GM13976 (cell line): Measurements from ENCODE around the gene FOXP1.
"Not testable (repeated sequence)": the region's sequence is repeated elsewhere in the genome, so short reads cannot be mapped to it uniquely, and the experiment has no call there.

Experiments
- DNase-seq: peaks from one replicate; pipeline ENCODE4 v3.0.0; 2012; ENCODE audit warnings: low spot score
- in situ Hi-C: fragments of 300-500 bp; cut with MboI; formaldehyde crosslinking; loops from one replicate; pipeline ENCODE4 v1.12.0; 2022; ENCODE audit warnings: low sequenced_read_pairs, mixed read lengths, inconsistent platforms; ENCODE audit not compliant: unreplicated experiment
- TF ChIP-seq, protein P1 (sequence below): IDR thresholded peaks from 2 replicates; pipeline ENCODE4 v1.5.1; 2012; ENCODE audit warnings: borderline replicate concordance, mild to moderate bottlenecking; ENCODE audit not compliant: insufficient read depth; ENCODE audit errors: extremely low read depth, missing control alignments, control extremely low read depth

Gene FOXP1

DNA sequence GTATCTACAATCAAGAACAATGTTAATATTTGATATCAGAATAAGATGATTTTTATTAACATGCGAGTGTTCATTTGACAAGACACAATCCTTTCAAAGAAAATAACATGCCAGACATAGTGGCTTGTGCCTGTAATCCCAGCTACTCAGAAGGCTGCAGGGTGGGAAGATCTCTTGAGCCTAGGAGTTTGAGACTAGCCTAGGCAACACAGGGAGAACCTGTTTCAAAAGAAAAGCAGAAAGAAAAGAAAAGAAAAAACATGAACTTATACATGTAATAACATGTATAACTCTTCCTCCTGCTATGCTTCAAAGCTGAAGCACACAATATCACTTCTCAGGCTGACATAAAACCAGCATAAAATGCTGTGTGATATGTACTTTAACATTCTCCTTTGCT, 253.7 kb downstream of the FOXP1 start:
- in situ Hi-C loops: no loop called here
- TF ChIP-seq, protein P1, sequence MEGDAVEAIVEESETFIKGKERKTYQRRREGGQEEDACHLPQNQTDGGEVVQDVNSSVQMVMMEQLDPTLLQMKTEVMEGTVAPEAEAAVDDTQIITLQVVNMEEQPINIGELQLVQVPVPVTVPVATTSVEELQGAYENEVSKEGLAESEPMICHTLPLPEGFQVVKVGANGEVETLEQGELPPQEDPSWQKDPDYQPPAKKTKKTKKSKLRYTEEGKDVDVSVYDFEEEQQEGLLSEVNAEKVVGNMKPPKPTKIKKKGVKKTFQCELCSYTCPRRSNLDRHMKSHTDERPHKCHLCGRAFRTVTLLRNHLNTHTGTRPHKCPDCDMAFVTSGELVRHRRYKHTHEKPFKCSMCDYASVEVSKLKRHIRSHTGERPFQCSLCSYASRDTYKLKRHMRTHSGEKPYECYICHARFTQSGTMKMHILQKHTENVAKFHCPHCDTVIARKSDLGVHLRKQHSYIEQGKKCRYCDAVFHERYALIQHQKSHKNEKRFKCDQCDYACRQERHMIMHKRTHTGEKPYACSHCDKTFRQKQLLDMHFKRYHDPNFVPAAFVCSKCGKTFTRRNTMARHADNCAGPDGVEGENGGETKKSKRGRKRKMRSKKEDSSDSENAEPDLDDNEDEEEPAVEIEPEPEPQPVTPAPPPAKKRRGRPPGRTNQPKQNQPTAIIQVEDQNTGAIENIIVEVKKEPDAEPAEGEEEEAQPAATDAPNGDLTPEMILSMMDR: no peak
- DNase-seq: no peak

GRCh38 chr3:71328926-71329325, 254.6 kb downstream of the FOXP1 start:
- no peak for DNase-seq
- in situ Hi-C loops: no loop called here

GRCh38 chr3:71327936-71328335, 255.6 kb downstream of the FOXP1 start:
- no peak for DNase-seq
- TF ChIP-seq, protein P1: no peak
- in situ Hi-C loops: no loop called here

More at GRCh38 chr3:71328926-71329325, 254.6 kb downstream of the FOXP1 start:
- TF ChIP-seq, protein P1: no peak

DNA sequence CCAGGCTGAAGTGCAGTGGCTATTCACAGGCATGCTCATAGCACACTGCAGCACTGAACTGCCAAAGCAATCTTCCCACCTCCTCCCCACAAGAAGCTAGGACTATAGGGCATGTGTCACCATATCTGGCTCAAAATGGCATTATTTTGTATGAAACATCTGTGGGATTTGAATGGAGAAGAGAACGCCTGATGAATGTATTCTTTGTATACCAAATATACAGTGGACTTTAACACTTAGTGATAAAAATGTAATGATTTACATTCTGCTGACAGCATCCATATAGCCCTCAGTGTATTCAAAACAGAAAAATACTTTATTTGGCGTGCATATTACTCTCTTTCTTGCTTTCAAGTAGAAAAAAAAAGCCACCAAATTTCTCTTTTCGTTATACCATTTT, 257.8 kb downstream of the FOXP1 start:
- TF ChIP-seq, protein P1: no peak
- in situ Hi-C loops: no loop called here
- no peak for DNase-seq

- not testable (repeated sequence) for DNase-seq
Observed at GRCh38 chr3:71324224-71324623, 259.3 kb downstream of the FOXP1 start.

DNA sequence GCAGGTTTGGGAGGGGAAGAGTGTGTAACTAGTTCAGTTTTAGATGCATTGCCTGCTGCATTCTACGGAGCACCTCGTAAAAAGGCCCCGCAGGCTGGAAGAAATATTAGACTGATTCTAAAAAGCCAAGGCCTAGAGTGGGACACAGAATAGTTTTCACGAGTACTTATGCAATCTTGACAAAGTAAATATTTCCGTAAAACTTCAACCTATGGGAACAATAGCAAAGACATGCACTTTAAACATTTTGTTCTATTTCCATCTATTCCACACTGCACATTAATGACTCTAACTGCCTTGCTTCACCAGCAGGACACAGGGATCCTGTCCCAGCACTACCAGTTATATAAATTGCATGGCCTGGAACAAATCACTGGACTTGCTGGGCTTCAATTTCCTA, 260.0 kb downstream of the FOXP1 start:
- TF ChIP-seq, protein P1: no peak
- in situ Hi-C loops: no loop called here
- DNase-seq: no peak

More at GRCh38 chr3:71324224-71324623, 259.3 kb downstream of the FOXP1 start:
- in situ Hi-C loops: not testable (repeated sequence)

DNA sequence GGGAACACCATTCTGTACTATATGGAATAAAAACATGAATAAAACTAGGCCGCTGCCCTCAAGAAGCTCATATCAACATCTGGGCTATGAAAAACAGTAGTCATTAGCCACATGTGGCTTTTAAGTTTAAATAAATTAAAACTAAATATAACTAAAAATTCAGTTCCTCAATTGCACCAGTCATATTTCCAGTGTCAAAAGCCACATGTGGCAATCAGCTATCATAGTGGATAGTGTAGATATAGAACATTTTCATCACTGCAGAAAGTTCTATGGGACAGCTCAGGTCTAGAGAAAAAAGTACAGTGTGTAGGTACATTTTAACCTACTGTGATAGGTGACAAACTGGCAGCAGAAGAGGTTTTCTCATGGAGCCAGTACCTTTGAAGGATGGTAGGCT, 261.4 kb downstream of the FOXP1 start:
- TF ChIP-seq, protein P1: no peak
- in situ Hi-C loops: no loop called here
- no peak for DNase-seq

DNA sequence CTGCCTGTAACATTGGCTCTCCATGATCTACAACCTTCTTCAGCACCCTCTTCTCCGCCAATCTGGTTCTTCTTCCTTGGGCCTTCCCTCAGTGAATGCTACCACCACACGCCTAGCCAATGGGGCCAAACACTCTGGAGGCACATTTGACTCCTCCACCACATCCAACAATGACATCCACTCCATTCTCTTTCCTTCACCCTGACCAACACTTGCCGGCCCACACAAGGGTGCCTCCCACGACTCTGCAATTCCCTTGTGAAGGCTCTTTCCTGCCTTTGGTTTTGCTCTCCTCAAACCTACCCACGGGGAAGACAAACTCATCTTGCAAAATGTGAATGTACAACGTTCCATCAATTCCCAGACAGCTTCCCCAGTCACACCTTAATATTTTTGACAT, 263.8 kb downstream of the FOXP1 start:
- no peak for DNase-seq
- TF ChIP-seq, protein P1: no peak
- in situ Hi-C loops: no loop called here
